Hematopoietic multipotent progenitor cell treated with erythropoietin and hydrocortisone succinate and interleukin-3 and kit ligand, for 17 days (in vitro differentiated cells): ENCODE data around the gene WIPF1.

Experiments
- DNase-seq: peaks from one replicate; pipeline ENCODE4 v3.0.0-alpha.2; 2015; ENCODE audit warnings: low spot score

The WIPF1 gene

DNA sequence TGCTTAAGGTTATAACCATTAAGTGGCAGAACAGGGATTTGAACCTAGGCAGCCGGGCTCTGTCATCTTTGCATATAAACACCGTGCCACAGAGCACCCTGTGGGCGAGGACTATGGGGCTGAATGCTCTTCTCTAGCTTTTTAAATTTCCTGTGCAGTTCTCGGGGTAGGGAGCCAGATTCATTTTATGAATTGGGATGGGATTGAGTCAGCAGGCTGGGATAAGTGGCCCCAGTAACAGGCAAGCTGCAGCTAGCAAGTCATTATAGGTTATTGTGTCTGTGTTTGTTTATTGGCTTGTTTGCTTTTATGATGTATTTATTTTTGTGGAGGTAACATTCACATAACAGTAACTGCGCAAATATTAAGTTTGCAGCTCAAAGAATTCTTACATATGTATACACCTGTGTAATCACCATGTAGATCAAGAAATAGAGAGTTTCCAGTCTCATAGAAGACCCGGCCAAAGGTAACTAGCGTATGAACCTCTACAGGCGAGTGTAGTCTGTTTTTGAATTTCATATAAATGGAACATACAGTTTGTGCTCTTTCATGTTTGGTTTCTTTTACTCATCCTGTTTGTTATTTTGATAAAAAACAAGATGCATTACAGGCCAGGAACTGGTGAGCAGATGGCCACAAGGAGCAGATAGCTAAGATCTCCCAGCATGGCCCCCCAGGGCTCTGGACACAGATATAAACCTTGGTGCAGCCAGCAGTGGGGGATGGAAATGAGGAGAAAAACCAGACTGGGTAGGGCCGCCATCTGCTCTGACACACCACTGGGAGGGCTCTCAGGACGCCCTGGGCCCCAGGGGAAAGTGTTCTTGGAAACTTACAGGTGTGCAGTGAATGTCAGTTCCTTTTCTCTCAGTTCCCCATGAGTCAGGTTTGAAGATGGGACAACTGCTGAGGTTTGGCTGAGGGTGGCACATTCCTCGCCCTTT lies 61.6 kb downstream of the WIPF1 start:
- DNase-seq: no peak

DNA sequence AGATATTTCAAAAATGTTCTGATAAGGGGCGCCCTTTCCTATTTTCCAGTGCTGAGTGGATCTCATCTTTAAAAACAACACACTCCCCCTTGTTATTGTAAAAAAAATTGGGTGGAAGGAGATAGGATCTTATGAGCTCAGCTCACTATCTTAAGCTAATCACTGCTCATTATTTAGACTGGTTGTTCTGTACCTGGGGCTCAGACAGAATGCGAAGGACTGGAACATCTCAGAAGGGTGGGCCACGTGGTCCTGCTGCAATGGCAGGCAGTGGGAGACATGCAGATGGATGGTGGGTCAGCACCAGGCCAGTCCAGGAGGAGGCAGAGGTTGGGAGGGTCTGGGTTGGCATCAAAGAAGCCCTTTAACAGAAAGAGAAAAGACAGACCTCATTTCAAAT lies 62.5 kb downstream of the WIPF1 start:
- DNase-seq: no peak

DNA sequence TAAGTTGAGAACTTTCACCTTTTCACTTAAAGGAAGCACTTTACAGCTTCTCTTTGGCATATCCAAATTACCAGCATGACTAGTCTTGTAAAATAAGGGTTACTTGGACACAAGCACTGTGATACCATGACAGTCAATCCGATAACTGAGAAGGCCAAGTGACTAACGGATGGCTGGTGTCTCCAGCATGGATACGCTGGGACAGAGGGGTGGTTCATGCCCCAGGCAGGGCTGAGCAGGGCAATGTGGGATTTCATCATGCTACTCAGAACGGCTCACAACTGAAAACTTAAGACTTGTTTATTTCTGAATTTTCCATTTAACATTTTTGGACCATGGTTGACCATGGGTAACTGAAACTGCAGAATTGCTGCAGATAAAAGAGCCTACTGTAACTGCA lies 67.7 kb downstream of the WIPF1 start:
- no peak for DNase-seq

GRCh38 chr2:174527959-174528358 lies 69.6 kb downstream of the WIPF1 start:
- DNase-seq: no peak

DNA sequence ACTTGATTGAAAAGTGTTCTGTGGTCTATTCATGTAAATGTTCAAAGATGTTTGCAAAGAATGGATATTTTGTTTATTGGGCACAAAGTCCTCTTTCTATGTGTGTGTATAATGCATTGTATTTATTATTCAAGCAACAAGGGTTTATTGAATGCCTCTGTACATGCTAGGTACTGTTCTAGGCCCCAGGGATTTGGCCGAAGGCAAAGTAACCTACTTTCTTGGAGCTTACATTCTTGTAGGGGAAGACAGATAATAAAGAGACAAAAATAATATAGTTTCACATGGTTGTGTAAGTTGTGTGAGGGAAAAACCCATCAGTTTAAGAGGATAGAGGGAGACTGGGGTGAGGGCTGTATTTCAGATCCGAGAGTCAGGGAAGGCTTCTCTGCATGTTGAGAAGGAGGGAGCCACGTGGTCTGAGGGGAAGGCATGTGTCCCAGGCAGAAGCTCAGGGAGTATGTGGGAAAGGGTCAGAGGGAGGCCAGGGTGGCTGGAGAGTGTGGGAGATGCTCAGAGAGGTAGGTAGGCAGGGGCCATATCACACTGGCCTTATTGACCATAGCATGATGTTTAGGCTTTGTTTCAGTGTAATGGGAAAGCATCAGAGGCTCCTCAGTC lies 70.4 kb downstream of the WIPF1 start:
- no peak for DNase-seq

GRCh38 chr2:174524527-174524926 lies 73.1 kb downstream of the WIPF1 start:
- DNase-seq: no peak

GRCh38 chr2:174522553-174522952 lies 75.1 kb downstream of the WIPF1 start:
- DNase-seq: no peak

GRCh38 chr2:174518395-174518794 lies 79.2 kb downstream of the WIPF1 start:
- DNase-seq: no peak

GRCh38 chr2:174516501-174517378 lies 80.9 kb downstream of the WIPF1 start:
- DNase-seq: no peak

DNA sequence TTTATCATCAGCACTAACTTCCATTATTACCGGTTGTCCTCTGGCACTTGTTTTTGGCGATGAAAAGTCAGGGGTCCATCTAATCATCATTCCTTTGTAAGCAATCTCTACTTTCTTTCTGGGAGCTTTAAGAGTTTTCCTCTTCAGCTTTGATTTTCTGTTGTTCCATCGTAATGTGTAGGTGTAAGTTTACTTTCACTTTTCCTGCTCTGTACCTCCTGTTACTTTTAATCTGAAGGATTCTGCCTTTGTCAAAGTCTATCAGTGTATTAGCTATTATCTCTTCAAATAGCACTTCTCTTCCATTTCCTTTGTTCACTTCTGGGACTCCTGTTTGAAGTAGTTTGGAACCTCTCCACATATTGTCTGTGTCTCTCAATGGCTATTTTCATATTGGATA lies 85.3 kb downstream of the WIPF1 start:
- DNase-seq: no peak

- DNase-seq: no peak
Measured at GRCh38 chr2:174511580-174512260, 85.9 kb downstream of the WIPF1 start.

DNA sequence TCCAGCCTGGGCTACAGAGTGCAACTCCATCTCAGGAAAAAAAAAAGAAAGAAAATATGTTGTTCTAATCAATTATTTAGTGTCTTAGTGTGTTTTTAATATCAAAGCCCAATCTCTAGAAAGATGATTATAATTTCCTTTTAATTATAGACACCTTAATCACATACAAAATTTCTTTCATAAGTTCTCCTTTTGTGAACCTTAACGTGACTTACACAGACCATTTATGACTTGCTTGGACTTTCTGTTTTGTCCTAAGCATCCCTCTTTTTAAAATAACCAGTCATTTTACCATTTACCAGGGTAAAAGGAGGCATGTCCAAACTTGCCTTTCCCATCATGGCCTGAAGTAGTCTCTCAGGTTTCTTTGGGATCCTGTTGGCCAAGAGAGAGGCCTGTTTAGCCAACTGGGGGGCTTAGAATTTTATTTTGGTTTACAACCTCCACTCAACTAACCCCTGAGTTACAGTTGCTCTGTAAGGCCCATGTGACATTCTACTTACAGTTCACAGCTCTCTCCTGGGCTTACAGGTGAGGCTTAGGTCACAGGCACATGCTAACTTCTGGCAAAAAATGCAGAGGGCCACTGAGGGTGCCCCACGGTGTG lies 86.9 kb downstream of the WIPF1 start:
- DNase-seq: no peak
